GM21381 (cell line): Measurements from ENCODE around the gene SLIT1.

Source experiments
- ATAC-seq: cut with Tn5 transposase; IDR thresholded peaks from one replicate; pipeline ENCODE4 v1.9.1; 2021; ENCODE audit warnings: mild to moderate bottlenecking, moderate library complexity; ENCODE audit not compliant: unreplicated experiment

The SLIT1 gene

DNA sequence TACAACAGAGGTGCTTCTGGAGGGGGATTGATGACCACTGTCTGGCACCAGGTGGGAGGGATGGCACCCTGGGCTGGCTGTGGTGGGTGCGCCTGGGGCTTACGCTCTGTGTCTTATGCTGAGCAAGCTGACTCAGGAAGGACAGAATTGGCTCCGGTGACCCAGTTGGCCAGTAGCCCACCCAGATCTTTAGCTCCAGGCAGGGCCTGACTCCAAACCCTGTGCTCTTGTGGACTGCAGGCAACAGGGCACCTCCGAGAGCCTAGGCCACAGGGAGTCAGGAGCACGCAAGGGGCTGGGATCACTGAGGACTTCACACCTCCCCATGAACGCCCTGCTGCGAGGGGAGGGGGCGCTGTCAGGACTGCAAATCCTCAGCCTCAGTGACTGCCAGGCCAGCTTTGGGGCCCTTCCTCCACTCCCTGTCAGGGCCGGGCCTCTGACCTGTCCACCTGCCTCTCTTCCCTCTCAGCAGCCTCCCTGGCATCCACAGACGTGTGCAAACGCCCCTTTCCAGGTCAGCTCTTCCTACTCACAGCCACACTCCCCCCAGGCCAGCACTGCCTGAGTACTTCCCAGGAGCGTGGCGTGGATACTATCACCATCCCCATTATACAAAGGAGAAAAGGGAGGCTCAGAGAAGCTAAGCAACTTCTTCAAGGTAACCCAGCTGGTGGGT lies 118.7 kb downstream of the SLIT1 start:
- no peak for ATAC-seq

DNA sequence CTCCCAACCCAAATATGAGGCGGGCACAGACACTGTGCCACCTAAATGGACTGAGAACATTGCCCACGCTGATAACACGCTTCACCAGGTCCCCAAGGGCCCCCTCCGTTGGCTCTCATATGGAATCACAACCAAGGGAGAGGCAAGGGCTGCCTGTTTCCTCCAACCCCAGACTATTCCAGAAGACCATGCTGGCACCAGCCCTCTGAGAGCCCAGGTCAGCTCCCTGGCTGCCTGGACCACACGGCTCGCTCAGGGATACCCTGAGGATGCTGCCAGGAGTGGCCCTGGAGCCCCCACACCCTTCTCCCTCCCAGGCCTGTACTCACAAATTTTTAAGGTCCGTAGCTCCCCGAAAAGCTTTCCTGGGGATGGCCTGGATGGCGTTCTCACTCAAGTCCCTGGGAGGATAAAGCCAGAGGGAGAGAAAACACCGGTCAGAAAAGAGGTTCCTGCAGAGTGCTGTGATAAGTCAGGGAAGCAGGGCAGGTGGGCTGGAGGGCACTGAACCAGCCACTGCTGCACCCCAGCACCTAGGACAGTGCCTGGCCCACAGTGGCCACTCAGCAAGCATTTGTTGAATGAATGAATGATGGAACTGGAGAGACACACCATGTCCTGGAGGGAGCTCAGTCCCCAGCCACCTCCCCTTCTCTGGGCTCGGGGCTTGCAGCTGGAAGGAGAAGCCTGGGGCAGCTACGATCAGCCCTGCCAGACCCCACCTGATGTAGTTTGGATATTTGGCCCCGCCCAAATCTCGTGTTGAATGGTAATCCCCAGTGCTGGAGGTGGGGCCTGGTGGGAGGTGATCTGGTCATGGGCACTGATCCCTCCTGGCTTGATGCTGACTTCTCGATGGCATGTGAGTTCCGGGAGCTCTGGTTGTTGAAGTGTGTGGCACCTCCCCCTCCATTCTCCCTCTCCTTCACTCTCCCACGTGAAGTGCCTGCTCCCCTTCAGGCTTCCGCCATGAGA lies 119.8 kb downstream of the SLIT1 start:
- no peak for ATAC-seq

DNA sequence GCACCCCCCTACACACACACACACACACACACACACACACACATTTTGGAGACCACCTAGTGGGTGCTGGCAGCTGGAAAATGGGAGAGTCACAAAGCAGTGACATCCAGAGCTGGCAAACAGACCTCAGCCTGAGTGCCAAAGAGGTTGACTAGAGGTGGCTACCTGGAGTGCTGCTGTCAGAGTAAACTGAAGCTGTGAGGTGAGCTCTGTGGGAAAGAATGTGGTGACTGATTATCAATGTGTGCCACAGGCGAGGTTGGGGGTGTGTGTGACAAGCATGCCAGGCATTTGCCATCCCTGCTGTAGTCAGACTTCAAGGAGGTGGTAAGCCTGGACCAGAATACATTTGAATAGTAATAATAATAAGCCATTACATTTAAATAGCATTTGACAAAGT lies 120.6 kb downstream of the SLIT1 start:
- no peak for ATAC-seq

DNA sequence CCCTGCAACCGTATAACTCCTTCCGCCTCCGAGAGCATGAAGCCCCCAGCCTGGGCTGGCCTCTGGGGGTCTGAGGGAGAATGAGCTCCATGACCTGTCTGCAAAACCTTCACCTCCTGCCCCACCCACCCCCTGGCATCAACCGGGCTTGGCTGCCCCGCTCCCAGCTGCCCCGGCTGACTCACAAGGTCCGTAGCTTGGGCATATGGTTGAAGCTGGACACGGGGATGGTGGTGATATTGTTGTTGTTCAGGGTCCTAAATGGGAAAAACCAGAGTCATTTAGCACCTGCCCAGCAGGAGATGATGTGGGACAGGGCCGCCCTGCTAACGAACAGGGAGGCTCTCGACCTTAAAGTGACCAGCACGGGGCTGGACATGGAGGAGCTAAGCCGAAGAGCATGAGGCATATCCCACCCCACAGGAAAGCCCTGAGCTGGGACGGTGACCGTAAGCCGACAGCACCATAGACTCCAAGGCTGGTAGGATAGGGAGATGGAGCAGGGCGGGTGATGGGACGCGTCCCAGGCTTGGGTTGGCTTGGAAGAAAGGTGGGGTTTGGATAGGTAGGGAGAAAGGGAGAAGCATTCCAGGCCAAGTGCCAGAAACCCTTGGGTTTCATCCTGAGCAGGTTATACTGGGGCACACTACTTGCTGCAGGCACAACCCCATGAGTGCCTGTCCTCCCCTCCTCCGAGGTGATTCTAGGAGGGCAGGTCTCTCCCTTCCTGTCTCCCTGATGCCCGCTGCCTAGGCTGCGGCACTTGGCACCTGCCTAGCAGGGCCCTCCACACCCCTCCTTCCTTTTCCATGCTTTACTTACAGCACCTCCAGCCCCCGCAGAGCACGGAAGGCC lies 121.5 kb downstream of the SLIT1 start:
- ATAC-seq = no peak

DNA sequence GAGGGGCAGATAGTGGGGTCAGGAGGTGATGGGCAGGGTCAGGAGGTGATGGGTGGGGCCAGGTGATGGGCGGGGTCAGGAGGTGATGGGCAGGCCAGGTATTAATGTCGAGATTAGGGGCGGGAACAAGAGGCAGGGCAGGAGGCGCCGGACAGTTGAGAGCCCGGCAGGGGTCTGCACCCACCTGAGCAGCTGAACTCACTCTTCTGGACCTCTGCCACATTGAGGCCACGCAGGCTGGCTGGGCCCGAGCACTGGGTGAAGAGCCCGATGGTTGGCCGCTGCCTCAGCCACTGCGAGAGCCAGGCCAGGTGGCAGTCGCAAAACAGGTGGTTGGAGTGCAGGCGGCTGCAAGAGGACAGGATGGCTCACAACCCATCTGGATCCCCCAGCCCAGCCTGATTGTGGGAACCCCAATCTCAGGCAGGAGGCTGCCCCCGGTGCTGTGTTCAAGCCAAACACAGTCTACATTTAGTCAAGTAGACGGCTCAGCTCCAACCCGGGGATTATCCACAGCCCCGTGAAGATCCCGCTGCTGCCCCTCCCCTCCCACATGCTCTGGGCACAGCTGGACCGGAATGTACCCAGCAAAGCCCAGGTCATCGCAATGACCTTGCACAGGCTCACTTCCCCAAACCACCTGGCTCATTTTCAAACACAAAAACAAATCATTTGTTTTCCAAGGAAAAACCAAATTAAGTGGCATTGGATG lies 122.3 kb downstream of the SLIT1 start:
- ATAC-seq = no peak

DNA sequence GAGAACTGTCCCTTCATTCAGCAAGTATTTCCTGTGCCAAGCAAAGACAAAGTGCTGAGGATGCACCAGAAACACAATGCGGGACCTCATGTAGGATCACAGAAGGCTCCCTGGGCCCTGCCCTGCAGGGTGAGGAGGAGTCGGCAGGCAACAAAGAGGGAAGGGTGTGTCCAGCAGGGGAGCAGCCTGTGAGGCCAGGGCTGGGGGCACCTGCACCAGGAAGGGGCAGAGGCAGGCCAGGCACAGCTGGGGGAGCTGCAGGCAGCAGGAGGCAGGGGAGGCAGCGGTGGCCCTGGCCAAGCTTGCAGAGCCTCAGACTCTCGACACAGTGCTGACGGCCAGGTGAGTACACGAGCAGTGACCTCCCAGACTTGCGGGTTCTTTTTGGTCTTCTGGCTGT lies 123.3 kb downstream of the SLIT1 start:
- no peak for ATAC-seq

DNA sequence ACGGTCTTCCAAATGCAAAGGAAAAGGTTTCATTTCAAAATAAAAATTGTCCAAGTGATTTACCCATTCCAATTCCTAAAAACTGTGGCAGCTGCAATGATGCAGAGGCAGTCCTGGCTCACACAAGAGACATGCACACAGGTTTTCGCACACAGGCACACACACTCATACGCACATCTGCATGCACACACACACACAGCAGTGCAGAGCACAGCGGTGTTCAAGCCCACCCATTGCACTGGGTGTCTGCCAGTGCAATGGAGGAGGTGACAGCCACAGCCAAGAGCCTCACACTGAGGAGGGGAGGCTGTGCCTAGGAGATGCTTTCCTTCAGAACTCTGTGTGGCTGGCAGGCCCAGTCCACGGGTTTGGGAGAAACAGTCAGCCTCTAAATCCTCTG lies 123.7 kb downstream of the SLIT1 start:
- ATAC-seq = no peak

DNA sequence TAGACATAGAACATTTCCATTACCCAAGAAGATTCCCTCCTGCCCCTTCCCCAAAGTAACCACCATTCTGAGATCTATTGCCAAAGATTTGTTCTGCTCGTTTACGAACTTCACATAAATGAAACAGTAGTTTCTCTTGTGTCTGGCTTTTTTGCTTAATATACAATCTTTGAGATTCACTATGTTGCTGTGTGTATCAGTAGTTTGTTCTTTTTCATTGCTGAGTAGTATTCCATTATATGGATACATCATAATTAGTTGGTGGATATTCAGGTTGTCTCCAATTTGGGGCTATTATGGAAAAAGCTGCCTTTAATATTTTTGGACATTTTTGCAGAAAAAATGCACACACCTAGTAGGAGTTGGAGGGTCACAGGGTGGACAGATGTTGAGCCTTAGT lies 124.3 kb downstream of the SLIT1 start:
- no peak for ATAC-seq

DNA sequence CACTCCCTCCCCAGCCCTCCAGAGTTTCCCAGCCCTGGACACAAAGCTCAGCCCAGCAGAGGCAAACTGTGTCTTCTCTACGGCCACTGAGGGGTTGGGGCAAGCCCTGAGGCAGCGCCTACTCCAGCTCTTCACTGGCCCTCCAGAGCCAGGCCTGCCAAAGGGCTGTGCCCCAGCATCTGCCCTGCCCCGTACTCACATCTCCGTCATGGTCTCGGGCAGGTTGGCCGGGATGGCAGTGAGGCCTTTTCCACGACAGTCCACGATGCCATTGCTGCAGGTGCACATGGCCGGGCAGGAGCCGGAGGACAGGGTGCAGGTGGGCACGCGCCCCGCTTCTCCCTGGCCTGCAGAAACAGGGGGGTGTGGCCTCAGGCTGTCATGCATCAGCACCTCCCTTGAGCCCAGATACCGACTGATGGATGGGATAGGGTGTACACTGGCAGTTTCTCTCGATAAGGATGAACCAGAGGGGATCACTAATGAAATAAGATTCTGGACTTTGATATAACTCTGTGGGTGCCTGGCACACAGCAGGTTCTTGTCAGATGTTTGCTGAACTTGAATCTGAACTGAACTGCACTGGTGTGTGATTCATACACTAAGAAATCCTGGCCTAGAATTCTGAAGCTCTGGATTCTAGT lies 125.2 kb downstream of the SLIT1 start:
- no peak for ATAC-seq

DNA sequence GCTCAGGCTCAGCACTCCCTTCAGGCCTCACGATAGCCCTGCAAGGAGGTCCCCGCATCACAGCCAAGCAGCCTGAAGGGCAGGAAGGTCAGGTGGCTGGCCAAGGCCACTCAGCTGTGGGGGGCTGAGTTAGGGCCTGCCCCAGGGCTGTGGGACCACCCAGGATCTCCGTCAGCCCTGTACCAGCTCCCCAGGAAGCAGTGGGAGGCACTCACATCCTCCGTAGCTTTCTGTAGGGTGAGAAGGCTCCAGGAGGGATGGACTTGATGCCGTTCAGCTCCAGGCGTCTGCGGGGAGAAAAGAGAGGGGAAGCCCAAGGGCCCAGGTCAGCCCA lies 125.9 kb downstream of the SLIT1 start:
- ATAC-seq = no peak

DNA sequence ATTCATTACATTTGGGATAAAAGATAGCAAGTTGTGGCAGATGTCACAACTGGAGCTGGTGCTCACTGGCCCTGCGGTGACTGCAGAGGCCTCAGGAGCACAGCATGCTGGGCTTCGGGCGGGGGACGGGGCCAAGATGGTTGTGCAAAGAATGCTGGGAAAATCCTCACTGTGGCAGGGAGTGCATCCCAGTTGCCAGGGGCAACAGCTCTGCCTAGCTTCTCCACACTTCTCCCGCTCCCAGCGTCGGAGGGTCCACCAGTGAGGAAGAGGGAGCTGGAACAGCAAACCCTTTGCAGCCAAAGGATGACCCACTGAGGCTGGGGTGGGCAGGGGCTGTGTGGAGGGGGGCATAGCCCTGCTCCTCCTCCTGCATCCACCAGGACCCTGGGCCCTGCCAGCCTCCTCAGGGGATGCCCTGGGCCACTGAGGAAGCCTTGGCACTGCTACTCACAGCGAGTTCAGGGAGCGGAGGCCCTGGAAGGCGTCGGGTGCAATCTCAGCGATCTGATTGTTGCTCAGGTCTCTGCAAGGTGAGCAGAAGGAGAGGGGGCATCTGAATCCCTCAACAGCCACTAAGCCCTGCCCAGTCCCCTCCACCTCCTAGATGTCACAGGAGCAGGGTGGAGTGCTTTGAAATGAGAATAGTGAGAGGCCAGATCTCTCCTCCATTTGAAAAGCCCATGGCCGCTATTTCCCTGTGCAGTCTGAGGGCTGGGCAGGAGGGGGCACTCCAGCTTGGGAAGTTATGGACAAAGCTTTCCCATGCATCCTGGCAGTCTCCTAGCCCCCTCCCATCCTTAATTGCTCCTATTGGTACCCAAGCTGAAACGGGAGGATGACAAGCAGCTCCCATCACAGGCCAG lies 126.5 kb downstream of the SLIT1 start:
- ATAC-seq = no peak

DNA sequence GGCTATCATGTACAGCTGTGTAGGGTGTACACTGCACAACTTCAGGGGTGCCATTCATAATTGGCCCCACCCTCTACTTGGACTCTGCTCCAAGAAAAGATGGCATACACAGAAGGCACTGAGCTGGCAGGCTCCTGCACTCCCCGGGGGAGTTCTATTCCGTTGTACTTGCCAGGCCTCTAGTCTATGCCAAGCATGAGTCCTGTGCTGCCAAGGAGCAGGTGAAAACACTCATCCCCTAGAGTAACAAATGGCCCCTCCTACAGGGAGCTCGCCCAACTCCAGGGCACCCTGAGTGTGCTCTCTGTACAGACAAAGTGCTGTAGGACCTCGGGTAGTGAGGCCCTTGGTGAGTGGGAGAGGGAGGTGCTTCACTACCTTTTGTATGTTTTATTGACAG lies 127.2 kb downstream of the SLIT1 start:
- no peak for ATAC-seq

DNA sequence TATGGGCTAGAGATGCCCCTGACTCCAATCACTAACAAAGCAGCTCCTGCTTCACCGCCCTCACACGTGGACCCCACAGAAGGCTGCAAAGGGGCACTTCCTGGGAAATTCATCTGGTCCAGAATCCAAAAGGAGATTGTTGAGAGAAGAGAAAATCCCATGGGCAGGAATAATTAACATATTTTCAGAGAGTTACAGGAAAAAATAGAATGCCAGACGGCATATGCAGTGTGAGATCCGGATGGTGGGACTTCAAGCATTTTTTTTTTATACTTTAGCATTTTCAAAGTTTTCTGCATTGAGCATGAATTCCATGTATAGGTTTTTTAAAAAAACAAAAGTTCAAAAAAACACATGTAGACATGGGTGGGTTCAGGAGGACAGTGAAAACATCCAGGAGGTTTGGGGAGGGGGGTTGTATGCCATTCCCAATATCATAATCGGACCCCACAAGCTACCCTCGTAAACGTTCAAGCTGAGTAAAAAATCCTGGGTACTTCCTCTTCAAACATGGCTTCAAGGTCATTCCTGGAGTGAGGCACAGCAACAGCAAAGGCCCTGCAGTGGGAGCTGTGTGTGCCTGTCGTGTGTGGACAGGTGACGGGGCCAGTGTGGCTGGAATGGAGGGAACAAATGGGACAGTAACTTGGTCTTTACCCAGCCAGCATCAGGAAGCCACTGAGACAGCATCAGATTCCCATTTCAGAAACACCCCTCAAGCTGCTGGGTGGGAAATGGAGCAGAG lies 128.1 kb downstream of the SLIT1 start:
- no peak for ATAC-seq

DNA sequence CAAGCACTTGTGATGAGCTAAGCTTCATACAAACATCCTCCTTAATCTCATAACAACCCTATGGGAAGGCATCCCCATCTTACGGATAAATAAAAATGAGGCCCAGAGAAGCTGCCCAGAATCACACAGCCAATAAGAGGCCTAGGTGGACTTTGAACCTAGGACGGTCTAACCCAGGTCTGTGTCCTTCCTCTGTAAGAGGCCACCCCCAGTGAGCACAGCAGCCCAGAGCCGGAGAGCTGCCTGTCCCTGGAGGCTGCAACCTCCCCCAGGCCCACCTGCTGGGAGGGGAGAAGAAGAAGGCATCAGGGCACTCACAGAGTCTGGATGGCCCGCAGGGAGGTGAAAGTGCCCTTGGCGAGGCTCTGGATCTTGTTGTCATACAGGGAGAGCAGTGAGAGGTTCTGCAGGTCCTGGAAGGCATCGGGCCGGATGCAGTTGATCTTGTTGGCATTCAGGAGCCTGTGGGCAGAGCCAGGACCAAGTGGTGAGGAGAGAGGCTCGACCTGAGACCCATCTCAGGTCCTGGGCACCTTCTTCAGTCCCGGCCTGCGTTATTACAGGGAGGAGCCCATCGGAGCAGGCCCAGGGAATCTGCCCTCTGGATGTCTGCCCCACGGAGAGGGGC lies 129.6 kb downstream of the SLIT1 start:
- ATAC-seq = no peak

DNA sequence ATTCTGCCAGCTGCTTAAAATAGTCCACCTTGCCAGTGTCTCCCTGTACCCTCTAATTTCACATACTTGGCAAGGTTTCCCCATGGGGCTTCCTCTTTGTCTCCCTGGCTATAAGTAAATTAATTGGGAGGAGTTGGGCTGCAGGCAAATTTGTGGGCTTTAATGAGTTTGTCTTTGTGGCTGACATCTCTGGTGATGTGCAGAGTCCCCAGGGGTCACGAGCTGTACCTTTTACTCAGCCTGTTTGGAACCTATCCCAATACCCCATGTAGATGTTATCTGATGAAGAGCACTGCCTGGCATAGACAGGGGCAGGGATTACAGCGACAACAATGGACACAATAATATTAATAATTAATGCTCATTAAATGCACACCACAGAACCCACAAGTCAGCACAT lies 132.5 kb downstream of the SLIT1 start:
- no peak for ATAC-seq

DNA sequence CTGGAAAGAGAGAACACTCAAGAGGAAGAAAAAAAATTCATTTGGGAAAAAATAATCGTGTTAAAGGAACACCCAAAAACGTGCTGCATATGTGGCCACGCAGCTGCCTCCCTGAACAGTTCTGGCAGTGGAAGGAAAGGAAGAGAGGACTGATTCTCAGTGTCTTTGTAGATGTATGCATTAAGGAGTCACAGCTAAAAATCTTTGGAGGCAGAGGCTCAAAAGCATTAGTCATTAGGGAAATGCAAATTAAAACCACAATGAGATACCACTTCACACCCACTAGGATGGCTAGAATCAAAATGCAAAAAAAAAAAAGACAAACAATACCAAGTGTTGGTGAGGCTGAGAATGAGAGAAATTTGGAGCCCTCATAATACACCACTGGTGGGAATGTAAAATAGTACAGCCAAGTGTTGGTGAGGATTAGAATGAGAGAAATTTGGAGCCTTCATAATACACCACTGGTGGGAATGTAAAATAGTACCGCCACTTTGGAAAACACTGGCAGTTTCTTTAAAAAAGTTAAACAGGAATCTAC lies 134.7 kb downstream of the SLIT1 start:
- no peak for ATAC-seq

DNA sequence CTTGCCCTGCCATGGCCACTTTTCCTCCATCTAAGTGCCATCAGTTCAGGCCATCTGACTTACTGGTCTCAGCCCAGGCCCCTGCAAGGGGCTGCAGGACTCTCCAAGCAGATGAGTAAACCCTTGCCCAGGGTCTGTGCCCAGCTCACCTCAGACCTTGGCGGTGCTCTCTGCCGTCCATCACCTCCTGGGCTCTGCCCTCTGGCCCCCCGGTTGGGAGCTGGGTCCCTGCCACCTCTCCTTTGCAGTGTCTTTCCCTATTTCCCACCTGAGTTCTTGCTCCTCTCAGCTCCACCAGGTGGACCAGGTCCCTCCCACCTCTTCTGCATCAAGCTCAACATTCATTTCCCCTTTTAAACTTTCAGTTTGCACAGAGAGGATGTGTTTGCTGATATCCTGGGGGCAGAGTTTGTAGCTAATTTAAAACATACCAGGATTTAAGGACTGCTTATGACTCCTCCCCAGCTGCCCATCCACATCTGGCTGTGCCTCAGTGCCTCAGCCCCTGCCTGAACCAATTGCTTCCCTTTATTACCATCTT lies 135.5 kb downstream of the SLIT1 start:
- ATAC-seq = no peak

DNA sequence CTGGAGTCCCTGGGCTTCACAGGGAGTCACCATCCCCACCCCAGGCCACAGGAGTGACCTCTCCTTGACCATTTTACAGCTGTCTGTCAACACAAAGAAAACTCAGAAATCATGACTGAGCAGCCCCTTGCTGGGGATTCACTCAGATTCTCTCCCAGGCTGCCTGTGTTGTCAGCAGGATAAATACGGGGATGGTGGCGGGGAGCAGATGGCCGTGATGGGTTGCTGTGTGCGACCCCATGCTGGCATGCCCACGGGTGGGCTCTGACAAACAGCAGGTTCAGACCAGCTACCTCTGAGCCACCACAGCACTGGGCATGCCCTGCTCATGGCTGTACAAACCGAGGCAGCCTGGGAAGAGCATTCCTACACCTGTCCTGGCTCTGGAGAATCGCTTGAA lies 136.1 kb downstream of the SLIT1 start:
- no peak for ATAC-seq
